ENCODE results near the gene INCENP. TPM values are rescaled to one million over a fixed set of nuclear protein-coding genes. Genes with fewer than 3 reads are reported as not detected.
A peak's percentile ranks its signal among the peaks of the same experiment; 100 is the strongest.
"Not testable (repeated sequence)": the region's sequence is repeated elsewhere in the genome, so short reads cannot be mapped to it uniquely, and the experiment has no call there.

INCENP gene
- total RNA-seq, 2 experiments from 2014 or later: 128 to 133 TPM

DNA sequence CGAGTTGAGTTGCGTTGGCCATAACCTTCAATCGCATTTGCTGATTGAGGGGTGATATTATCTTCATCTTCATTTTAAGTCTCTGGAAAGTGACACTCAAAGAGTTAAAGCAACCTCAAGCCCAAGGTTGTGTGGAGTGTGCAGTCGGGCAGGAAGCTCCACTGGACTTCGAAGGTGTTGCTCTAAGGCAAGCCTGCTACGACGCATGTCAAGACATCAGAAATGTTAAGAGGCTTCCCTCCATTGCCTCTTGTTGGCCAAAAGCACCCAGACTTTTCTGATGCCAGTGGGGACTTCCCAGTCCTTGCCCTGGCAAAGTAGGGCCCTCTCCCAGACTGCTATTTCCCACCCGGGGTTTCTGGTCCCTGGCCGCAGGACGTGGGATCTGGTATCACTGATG, 42.6 kb downstream of the INCENP start:
- H3K27ac Mint-ChIP-seq: no peak overlapping the region
- CTCF ChIA-PET: no interaction called here
- peaks cover 2% of the 10 kb centered on the region for H3K4me1 Mint-ChIP-seq (ENCODE audit: low read depth)
- intact Hi-C loops (cut with micrococcal nuclease): no loop called here
- no peak overlapping the region for H3K4me3 Mint-ChIP-seq
- POLR2A ChIA-PET: no interaction called here
- DNase-seq: no peak
- no peaks in the 10 kb centered on the region for H3K36me3 Mint-ChIP-seq
- H3K9me3 Mint-ChIP-seq: no peaks in the 10 kb centered on the region
- peaks cover 23% of the 10 kb centered on the region for H3K27me3 Mint-ChIP-seq

DNA sequence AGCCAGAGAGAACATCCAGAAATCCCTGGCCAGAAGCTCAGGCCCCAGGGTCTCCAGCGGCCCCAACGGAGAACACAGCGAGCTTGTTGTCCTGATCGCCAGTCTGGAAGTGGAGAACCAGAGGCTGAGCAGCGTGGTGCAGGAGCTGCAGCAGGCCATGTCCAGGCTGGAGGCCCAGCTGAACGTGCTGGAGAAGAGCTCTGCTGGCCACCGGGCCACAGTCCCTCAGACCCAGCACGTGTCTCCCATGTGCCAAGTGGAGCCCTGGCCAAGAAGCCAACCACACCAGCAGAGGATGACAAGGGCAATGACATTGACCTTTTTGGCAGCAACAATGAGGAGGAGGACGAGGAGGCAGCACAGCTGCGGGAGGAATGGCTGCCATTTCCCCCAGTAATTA, 45.6 kb downstream of the INCENP start:
- no peak overlapping the region for H3K4me3 Mint-ChIP-seq
- ChIA-PET POLR2A (no interaction called here), CTCF (interaction anchor here (3.8 kb wide), 1 partner anchor 141 kb away, joined by 26 read pairs; no protein-coding TSS in a partner anchor)
- H3K27me3 Mint-ChIP-seq: peaks cover 23% of the 10 kb centered on the region
- no peak overlapping the region for H3K27ac Mint-ChIP-seq
- intact Hi-C loops (cut with micrococcal nuclease): no loop called here
- DNase-seq: no peak
- H3K36me3 Mint-ChIP-seq: no peaks in the 10 kb centered on the region
- no peaks in the 10 kb centered on the region for H3K9me3 Mint-ChIP-seq
- peaks cover 4% of the 10 kb centered on the region for H3K4me1 Mint-ChIP-seq (ENCODE audit: low read depth)

DNA sequence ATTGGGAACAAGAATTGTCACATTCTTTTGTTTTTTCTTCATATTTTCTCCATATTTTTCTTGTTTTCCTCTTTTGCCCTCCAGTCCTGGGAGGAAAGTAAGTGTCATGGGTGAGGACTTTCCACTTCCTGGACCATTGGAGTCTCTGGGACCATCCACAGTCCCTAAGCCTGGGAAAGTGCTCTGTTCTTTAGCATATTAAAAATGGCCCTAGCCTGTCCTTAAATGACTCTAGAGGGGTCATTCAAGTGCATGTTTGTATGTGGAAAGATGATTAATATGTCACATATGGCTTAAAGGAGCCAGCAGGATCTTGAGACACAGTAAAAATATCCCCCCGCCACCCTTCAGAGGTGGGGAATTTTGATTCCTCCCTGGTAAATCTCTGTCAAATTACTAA, 46.1 kb downstream of the INCENP start:
- H3K4me1 Mint-ChIP-seq (ENCODE audit: low read depth): peaks cover 4% of the 10 kb centered on the region
- peaks cover 23% of the 10 kb centered on the region for H3K27me3 Mint-ChIP-seq
- intact Hi-C loops (cut with micrococcal nuclease): no loop called here
- DNase-seq: no peak
- H3K9me3 Mint-ChIP-seq: no peaks in the 10 kb centered on the region
- ChIA-PET CTCF (interaction anchor here (3.8 kb wide), 1 partner anchor 141 kb away, joined by 26 read pairs; no protein-coding TSS in a partner anchor), POLR2A (interaction anchor here (1.1 kb wide), 1 partner anchor 141 kb away, joined by 7 read pairs; no protein-coding TSS in a partner anchor)
- no peak overlapping the region for H3K4me3 Mint-ChIP-seq
- H3K27ac Mint-ChIP-seq: no peak overlapping the region
- H3K36me3 Mint-ChIP-seq: no peaks in the 10 kb centered on the region

DNA sequence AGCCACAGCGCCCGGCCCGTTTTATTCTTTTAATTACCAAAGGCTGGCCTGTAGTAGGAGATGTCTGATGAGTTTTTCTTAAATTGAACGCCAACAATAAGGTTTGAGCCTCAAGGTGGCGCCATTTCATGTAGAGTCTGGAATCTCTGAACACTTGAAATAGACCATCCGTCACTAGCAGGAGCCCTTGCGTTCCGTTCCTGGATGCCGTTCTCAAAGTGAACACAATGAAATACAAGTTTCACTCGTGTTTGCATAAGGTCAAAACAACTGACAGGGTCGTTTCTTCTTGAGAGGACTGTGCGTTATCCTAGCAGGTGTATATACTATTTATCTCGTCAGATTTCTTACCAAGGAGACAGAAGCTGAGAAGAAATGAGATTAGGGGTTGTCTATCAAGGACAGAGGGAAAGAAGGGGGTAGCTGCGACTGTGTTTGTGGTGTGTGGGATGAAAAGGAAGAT, 47.5 kb downstream of the INCENP start:
- H3K9me3 Mint-ChIP-seq: no peaks in the 10 kb centered on the region
- intact Hi-C loops (cut with micrococcal nuclease): loop anchor here (1.0 kb wide), 1 partner anchor 140 kb away; no protein-coding TSS in a partner anchor
- DNase-seq: peak; percentile 83
- H3K4me3 Mint-ChIP-seq: no peak overlapping the region
- no peak overlapping the region for H3K27ac Mint-ChIP-seq
- peaks cover 25% of the 10 kb centered on the region for H3K27me3 Mint-ChIP-seq
- peaks cover 4% of the 10 kb centered on the region for H3K4me1 Mint-ChIP-seq (ENCODE audit: low read depth)
- POLR2A ChIA-PET: no interaction called here
- H3K36me3 Mint-ChIP-seq: no peaks in the 10 kb centered on the region
- CTCF ChIA-PET: interaction anchor here (0.6 to 3.8 kb wide), 21 partner anchors 9 to 279 kb away, joined by 3 to 26 read pairs (median 3); partner anchors contain the start of gene SCGB1D1

DNA sequence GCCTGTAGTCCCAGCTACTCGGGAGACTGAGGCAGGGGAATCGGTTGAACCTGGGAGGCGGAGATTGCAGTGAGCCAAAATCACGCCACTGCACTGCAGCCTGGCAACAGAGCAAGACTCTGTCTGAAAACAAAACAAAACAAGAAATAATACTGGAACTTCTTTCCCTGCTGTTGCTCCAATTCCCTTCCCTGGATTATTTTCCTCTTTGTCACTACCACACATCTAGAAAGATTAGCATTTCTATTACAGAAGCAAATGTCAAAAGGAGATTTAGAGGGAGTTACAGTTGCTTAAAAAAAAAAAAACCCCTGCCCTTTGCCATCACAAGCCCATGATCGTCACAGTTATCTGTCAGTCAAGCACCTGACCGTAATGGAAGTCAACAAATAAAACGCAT, 48.5 kb downstream of the INCENP start:
- H3K4me1 Mint-ChIP-seq (ENCODE audit: low read depth): peaks cover 4% of the 10 kb centered on the region
- no peak overlapping the region for H3K4me3 Mint-ChIP-seq
- H3K36me3 Mint-ChIP-seq: no peaks in the 10 kb centered on the region
- DNase-seq: no peak
- H3K9me3 Mint-ChIP-seq: no peaks in the 10 kb centered on the region
- peaks cover 23% of the 10 kb centered on the region for H3K27me3 Mint-ChIP-seq
- ChIA-PET CTCF (interaction anchor here (0.8 to 3.8 kb wide), 13 partner anchors 10 to 208 kb away, joined by 3 to 26 read pairs (median 4); partner anchors contain the start of gene SCGB1D1), POLR2A (no interaction called here)
- no peak overlapping the region for H3K27ac Mint-ChIP-seq
- intact Hi-C loops (cut with micrococcal nuclease): no loop called here

DNA sequence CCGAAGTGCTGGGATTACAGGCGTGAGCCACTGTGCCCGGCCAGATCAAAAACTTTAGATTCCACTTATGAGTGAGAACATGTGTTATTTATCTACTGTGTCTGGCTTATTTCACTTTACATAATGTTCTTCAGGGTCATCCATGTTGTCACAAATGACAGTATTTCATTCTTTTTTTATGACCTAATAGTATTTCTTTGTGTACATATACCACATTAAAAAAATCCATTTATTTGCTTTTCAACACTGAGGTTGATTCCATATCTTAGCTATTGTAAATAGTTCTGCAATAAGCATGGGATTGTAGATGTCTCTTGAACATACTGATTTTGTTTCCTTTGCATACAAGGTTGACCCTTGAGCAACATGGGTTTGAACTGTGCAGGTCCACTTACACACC, 53.0 kb downstream of the INCENP start:
- H3K36me3 Mint-ChIP-seq: no peaks in the 10 kb centered on the region
- intact Hi-C loops (cut with micrococcal nuclease): no loop called here
- no peak overlapping the region for H3K27ac Mint-ChIP-seq
- no peaks in the 10 kb centered on the region for H3K9me3 Mint-ChIP-seq
- no peak for DNase-seq
- H3K4me3 Mint-ChIP-seq: no peak overlapping the region
- no peaks in the 10 kb centered on the region for H3K4me1 Mint-ChIP-seq (ENCODE audit: low read depth)
- ChIA-PET POLR2A (no interaction called here), CTCF (interaction anchor here (1.5 kb wide), 1 partner anchor 69 kb away, joined by 4 read pairs; no protein-coding TSS in a partner anchor)
- H3K27me3 Mint-ChIP-seq: peaks cover 10% of the 10 kb centered on the region

DNA sequence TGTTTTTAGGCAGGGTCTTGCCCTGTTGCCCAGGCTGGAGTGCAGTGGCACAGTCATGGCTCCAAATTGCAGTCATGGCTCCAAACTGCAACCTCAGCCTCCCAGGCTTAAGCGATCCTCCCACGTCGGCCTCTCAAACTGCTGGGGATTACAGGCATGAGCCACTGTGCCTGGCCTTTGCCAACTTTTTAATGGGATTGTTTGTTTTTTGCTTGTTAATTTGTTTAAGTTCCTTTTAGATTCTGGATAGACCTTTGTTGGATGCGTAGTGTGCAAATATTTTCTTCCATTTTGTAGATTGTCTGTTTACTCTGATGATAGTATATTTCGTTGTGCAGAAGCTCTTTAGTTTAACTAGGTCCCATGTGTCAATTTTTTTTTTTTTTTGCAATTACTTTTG, 56.2 kb downstream of the INCENP start:
- Mint-ChIP-seq H3K4me3 (no peak overlapping the region), H3K36me3 (no peaks in the 10 kb centered on the region), H3K27ac (no peak overlapping the region), H3K4me1 (ENCODE audit: low read depth) (no peaks in the 10 kb centered on the region), H3K9me3 (peaks cover 3% of the 10 kb centered on the region), H3K27me3 (peaks cover 12% of the 10 kb centered on the region)
- no peak for DNase-seq
- POLR2A ChIA-PET: no interaction called here
- CTCF ChIA-PET: no interaction called here
- intact Hi-C loops (cut with micrococcal nuclease): no loop called here

DNA sequence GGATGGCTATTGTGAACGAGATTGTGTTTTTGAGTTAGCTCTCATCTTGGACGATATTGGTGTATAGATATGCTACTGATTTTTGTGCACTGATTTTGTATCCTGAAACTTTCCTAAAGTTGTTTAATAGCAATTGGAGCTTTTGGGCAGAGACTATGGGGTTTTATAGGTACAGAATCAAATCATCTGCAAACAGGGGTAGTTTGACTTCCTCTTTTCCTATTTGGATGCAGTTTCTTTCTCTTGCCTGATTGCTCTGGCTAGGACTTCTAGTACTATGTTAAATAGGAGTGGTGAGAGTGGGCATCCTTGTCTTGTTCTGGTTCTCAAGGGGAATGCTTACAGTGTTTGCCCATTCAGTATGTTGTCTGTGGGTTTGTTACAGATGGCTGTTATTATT, 57.3 kb downstream of the INCENP start:
- H3K9me3 Mint-ChIP-seq: peaks cover 6% of the 10 kb centered on the region
- no peak for DNase-seq
- H3K4me1 Mint-ChIP-seq (ENCODE audit: low read depth): no peaks in the 10 kb centered on the region
- no peak overlapping the region for H3K4me3 Mint-ChIP-seq
- H3K27me3 Mint-ChIP-seq: peaks cover 14% of the 10 kb centered on the region
- CTCF ChIA-PET: no interaction called here
- H3K27ac Mint-ChIP-seq: no peak overlapping the region
- POLR2A ChIA-PET: no interaction called here
- H3K36me3 Mint-ChIP-seq: no peaks in the 10 kb centered on the region
- intact Hi-C loops (cut with micrococcal nuclease): no loop called here

DNA sequence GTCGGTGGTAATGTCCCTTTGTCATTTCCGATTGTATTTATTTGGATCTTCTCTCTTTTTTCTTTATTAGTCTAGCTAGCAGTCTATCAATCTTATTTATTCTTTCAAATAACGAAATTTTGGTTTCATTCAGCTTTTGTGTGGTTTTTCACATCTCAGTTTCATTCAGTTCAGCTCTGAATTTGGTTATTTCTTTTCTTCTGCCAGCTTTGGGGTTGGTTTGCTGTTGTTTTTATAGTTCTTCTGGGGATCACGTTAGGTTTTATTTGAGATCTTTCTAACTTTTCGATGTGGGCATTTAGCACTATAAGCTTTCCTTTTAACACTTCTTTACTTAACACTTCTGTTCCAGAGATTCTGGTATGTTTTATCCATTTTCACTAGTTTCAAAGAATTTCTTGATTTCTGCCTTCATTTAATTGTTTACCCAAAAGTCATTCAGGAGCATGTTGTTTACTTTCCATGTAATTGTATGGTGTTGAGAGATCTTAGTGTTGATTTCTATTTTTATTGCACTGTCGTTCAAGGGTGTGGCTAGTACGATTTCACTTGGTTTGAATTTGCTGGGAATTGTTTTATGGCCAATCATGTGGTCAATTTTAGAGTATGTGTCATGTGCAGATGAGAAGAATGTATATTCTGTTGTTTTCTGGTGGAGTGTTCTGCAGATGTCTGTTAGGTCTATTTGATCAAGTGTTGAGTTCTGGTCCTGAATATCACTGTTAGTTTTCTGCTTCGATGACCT, 58.5 kb downstream of the INCENP start:
- H3K4me3 Mint-ChIP-seq: no peak overlapping the region
- ChIA-PET POLR2A (no interaction called here), CTCF (no interaction called here)
- H3K27ac Mint-ChIP-seq: no peak overlapping the region
- no peaks in the 10 kb centered on the region for H3K36me3 Mint-ChIP-seq
- peaks cover 12% of the 10 kb centered on the region for H3K27me3 Mint-ChIP-seq
- intact Hi-C loops (cut with micrococcal nuclease): no loop called here
- H3K9me3 Mint-ChIP-seq: peaks cover 6% of the 10 kb centered on the region
- no peak for DNase-seq
- H3K4me1 Mint-ChIP-seq (ENCODE audit: low read depth): no peaks in the 10 kb centered on the region

DNA sequence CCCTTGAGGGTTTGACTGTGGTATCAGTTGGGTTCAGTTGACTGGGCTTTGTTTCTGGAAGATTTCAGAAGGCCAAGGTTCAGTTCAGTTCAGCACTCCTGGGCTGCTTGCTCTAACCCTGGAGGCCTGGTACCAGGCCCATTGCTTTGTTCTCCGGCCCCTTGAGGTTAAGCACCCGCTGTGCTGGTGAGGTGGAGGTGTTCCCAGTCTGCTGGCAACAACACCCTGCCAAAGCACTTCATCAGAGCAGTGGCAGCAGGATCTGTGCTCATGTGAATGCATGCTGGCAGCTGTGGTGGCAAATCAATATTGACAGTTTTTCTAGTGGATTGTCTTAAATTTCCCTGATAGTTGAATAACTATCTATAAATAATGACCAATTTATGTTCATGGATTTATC, 62.4 kb downstream of the INCENP start:
- CTCF ChIA-PET: interaction anchor here (1.1 kb wide), 1 partner anchor 15 kb away, joined by 3 read pairs; no protein-coding TSS in a partner anchor
- H3K4me3 Mint-ChIP-seq: no peak overlapping the region
- no peaks in the 10 kb centered on the region for H3K36me3 Mint-ChIP-seq
- H3K4me1 Mint-ChIP-seq (ENCODE audit: low read depth): no peaks in the 10 kb centered on the region
- peaks cover 6% of the 10 kb centered on the region for H3K9me3 Mint-ChIP-seq
- no peak for DNase-seq
- intact Hi-C loops (cut with micrococcal nuclease): no loop called here
- no peak overlapping the region for H3K27ac Mint-ChIP-seq
- POLR2A ChIA-PET: no interaction called here
- peaks cover 24% of the 10 kb centered on the region for H3K27me3 Mint-ChIP-seq

DNA sequence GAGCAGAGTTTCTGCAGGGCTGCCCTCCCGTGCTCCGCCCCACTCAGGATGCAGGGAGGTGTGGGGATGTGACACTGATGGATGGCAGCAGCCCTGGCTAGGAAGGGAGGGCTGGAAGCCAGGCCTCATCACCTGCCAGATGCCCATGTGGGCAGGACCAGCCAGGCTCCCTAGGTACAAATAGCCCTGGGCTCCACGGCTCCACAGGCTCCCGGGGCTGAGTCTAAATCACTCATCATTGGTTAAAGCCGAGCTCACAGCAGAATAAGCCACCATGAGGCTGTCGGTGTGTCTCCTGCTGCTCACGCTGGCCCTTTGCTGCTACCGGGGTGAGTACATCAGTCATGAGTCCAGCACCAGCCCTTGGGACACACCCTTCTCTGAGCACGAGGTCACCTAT, 66.2 kb downstream of the INCENP start, which contains the start of gene SCGB1D1:
SCGB1D1 (plus strand) TSS at position 206 of the 400 bp plus-strand sequence; CDS start at position 275, 69 bp downstream.
- peaks cover 35% of the 10 kb centered on the region for H3K27me3 Mint-ChIP-seq
- POLR2A ChIA-PET: no interaction called here
- H3K27ac Mint-ChIP-seq: no peak within 1 kb of the TSS

DNA sequence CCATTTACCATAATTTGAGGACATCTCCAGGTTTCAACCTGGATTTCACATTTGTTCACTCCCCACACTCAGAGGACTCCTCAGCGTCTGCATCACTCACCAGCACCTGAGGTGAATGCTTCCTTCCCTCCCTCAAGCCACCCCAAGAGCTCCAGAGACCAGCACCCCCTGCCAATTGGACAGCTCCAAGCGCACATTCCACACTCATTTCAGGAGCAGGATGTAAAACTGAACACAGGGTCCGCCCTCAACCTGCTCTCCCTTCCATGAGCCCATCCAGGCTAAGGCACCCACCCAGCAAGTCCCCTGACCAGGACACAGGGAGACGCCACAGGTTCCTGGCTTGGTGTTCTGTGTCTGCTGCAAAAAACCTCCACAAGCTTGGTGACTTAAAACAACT, 70.1 kb downstream of the INCENP start:
- DNase-seq: peak; percentile 11
- Mint-ChIP-seq H3K27me3 (peaks cover 37% of the 10 kb centered on the region), H3K36me3 (no peaks in the 10 kb centered on the region), H3K27ac (no peak overlapping the region), H3K4me3 (no peak overlapping the region), H3K9me3 (no peaks in the 10 kb centered on the region), H3K4me1 (ENCODE audit: low read depth) (no peaks in the 10 kb centered on the region)
- intact Hi-C loops (cut with micrococcal nuclease): no loop called here
- POLR2A ChIA-PET: no interaction called here
- CTCF ChIA-PET: no interaction called here

More for the DNA sequence above, 66.2 kb downstream of the INCENP start, which contains the start of gene SCGB1D1:
- Mint-ChIP-seq H3K4me1 (ENCODE audit: low read depth) (no peaks in the 10 kb centered on the region), H3K9me3 (peaks cover 3% of the 10 kb centered on the region), H3K36me3 (no peaks in the 10 kb centered on the region), H3K4me3 (no peak within 1 kb of the TSS)
- intact Hi-C loops (cut with micrococcal nuclease): no loop called here
- CTCF ChIA-PET: interaction anchor here (2.2 kb wide), 1 partner anchor 18 kb away, joined by 8 read pairs; no protein-coding TSS in a partner anchor
- DNase-seq: no peak

DNA sequence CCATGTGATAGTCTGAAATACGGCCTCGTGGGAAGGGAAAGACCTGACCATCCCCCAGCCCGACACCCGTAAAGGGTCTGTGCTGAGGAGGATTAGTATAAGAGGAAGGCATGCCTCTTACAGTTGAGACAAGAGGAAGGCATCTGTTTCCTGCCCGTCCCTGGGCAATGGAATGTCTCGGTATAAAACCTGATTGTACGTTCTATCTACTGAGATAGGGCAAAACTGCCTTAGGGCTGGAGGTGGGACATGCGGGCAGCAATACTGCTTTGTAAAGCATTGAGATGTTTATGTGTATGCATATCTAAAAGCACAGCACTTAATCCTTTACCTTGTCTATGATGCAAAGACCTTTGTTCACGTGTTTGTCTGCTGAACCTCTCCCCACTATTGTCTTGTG, 71.2 kb downstream of the INCENP start:
- H3K27me3 Mint-ChIP-seq: peaks cover 37% of the 10 kb centered on the region
- H3K27ac Mint-ChIP-seq; POLR2A ChIA-PET; H3K4me1 Mint-ChIP-seq (ENCODE audit: low read depth); H3K36me3 Mint-ChIP-seq; DNase-seq; H3K4me3 Mint-ChIP-seq; H3K9me3 Mint-ChIP-seq; intact Hi-C loops (cut with micrococcal nuclease); CTCF ChIA-PET: not testable (repeated sequence)

Data from activated CD4-positive, alpha-beta memory T cell treated with anti-CD3 and anti-CD28 coated beads for 36 hours (primary cell).